Hepatocyte (in vitro differentiated cells): Measurements from ENCODE around the gene TTBK1. TPM values are rescaled to one million over a fixed set of nuclear protein-coding genes. Genes with fewer than 3 reads are reported as not detected.

Experiments
- DNase-seq: peaks from one replicate; pipeline ENCODE4 v3.0.0-alpha.2; 2016; ENCODE audit warnings: low spot score
- H2AFZ ChIP-seq: fragments of 200-600 bp; sonication (generic); 2 replicates; pipeline ENCODE4 v1.6.0; 2016; ENCODE audit warnings: antibody characterized with exemption, mild to moderate bottlenecking
- H3K27ac ChIP-seq: fragments of 200-600 bp; sonication (generic); 2 replicates; pipeline ENCODE4 v1.5.1; 2016; ENCODE audit warnings: mild to moderate bottlenecking
- H3K27me3 ChIP-seq: fragments of 200-600 bp; sonication (generic); 2 replicates; pipeline ENCODE4 v1.6.1; 2016
- H3K36me3 ChIP-seq: fragments of 200-600 bp; sonication (generic); replicated peaks from 2 replicates; pipeline ENCODE4 v1.5.1; 2016; ENCODE audit warnings: low read depth; ENCODE audit not compliant: insufficient read depth
- H3K4me1 ChIP-seq: fragments of 200-600 bp; sonication (generic); 2 replicates; pipeline ENCODE4 v1.5.1; 2016; ENCODE audit warnings: mild to moderate bottlenecking, moderate library complexity; ENCODE audit not compliant: insufficient read depth
- H3K4me2 ChIP-seq: fragments of 200-600 bp; sonication (generic); 2 replicates; pipeline ENCODE4 v1.6.0; 2016
- H3K4me3 ChIP-seq: fragments of 200-600 bp; sonication (generic); 2 replicates; pipeline ENCODE4 v1.5.1; 2016; ENCODE audit warnings: mild to moderate bottlenecking
- H3K79me2 ChIP-seq: fragments of 200-600 bp; sonication (generic); 2 replicates; pipeline ENCODE4 v1.6.0; 2017; ENCODE audit warnings: mild to moderate bottlenecking
- H3K9me2 ChIP-seq: fragments of 200-600 bp; sonication (generic); replicated peaks from 2 replicates; pipeline ENCODE4 v1.6.0; 2017; ENCODE audit warnings: mild to moderate bottlenecking; ENCODE audit not compliant: insufficient read depth
- H3K9me3 ChIP-seq: fragments of 200-600 bp; sonication (generic); 2 replicates; pipeline ENCODE4 v1.5.1; 2016; ENCODE audit warnings: low read depth, mild to moderate bottlenecking
- H4K20me1 ChIP-seq: fragments of 200-600 bp; sonication (generic); 2 replicates; pipeline ENCODE4 v1.6.0; 2016; ENCODE audit warnings: mild to moderate bottlenecking; ENCODE audit not compliant: insufficient read depth, poor library complexity, severe bottlenecking
- EZH2 ChIP-seq: fragments of 200-600 bp; sonication (generic); IDR thresholded peaks from 2 replicates; pipeline ENCODE4 v1.6.1; 2016; ENCODE audit warnings: antibody characterized with exemption, mild to moderate bottlenecking, borderline replicate concordance
- EZH2phosphoT487 ChIP-seq: fragments of 200-600 bp; sonication (generic); IDR thresholded peaks from one replicate; pipeline ENCODE4 v1.6.1; 2018; ENCODE audit warnings: antibody characterized with exemption, mild to moderate bottlenecking, low read depth, moderate library complexity; ENCODE audit not compliant: unreplicated experiment, severe bottlenecking
- whole genome bisulfite sequencing: methylation state at CpG from one replicate; pipeline ENCODE4 v1.1.6; 2016; ENCODE audit warnings: low lambda C conversion rate; ENCODE audit errors: missing lambda C conversion rate; 5-methylcytosine and 5-hydroxymethylcytosine counted together
- polyA plus RNA-seq: library from polyadenylated mRNA; unstranded; fragments of >200 nt; fragmentation: Nextera tagmentation; extraction: Ambion mirVana; gene quantifications from 2 replicates; pipeline ENCODE4 v1.2.1, GENCODE V29; 2016
- total RNA-seq: library from RNA; depleted of rRNA; stranded (reverse); fragments of >200 nt; gene quantifications from 2 replicates; pipeline ENCODE4 v1.2.3, GENCODE V29; 2014
- TF ChIP-seq, protein P1 (sequence below): fragments of 200-600 bp; sonication (generic); IDR thresholded peaks from 2 replicates; pipeline ENCODE4 v1.5.1; 2016; ENCODE audit warnings: antibody characterized with exemption, mild to moderate bottlenecking; ENCODE audit not compliant: poor library complexity

Gene TTBK1
- total and polyA plus RNA-seq, 2 experiments from 2014 or later: 0.34 to 1.1 TPM

- Histone ChIP-seq H3K36me3 (no peaks in the 10 kb centered on the region), H3K4me1 (peaks cover 65% of the 10 kb centered on the region), H3K4me3 (no peak overlapping the region), H2AFZ (no peak overlapping the region), H3K27ac (peak overlapping the region; percentile 92), H3K9me2 (no peaks in the 10 kb centered on the region), H4K20me1 (no peaks in the 10 kb centered on the region), H3K9me3 (no peaks in the 10 kb centered on the region), H3K4me2 (no peak overlapping the region), H3K79me2 (no peaks in the 10 kb centered on the region), H3K27me3 (no peaks in the 10 kb centered on the region)
- no peak for DNase-seq
- WGBS: 93% methylated on average over 8 of the region's 8 CpGs
- TF ChIP-seq, protein P1, sequence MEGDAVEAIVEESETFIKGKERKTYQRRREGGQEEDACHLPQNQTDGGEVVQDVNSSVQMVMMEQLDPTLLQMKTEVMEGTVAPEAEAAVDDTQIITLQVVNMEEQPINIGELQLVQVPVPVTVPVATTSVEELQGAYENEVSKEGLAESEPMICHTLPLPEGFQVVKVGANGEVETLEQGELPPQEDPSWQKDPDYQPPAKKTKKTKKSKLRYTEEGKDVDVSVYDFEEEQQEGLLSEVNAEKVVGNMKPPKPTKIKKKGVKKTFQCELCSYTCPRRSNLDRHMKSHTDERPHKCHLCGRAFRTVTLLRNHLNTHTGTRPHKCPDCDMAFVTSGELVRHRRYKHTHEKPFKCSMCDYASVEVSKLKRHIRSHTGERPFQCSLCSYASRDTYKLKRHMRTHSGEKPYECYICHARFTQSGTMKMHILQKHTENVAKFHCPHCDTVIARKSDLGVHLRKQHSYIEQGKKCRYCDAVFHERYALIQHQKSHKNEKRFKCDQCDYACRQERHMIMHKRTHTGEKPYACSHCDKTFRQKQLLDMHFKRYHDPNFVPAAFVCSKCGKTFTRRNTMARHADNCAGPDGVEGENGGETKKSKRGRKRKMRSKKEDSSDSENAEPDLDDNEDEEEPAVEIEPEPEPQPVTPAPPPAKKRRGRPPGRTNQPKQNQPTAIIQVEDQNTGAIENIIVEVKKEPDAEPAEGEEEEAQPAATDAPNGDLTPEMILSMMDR: no peak
- TF ChIP-seq EZH2 (no peak), EZH2phosphoT487 (no peak)
These were observed 28.0 kb downstream of the TTBK1 start for GRCh38 chr6:43271103-43271815.

GRCh38 chr6:43271944-43272343 is 28.7 kb downstream of the TTBK1 start:
- Histone ChIP-seq H2AFZ (no peak overlapping the region), H3K4me1 (peaks cover 71% of the 10 kb centered on the region), H3K36me3 (no peaks in the 10 kb centered on the region), H3K27me3 (no peaks in the 10 kb centered on the region), H3K4me2 (no peak overlapping the region), H3K79me2 (no peaks in the 10 kb centered on the region), H4K20me1 (no peaks in the 10 kb centered on the region), H3K9me2 (no peaks in the 10 kb centered on the region), H3K9me3 (no peaks in the 10 kb centered on the region), H3K4me3 (no peak overlapping the region), H3K27ac (no peak overlapping the region)
- TF ChIP-seq, protein P1: no peak
- TF ChIP-seq EZH2phosphoT487: no peak
- no peak for TF ChIP-seq EZH2
- DNase-seq: no peak

DNA sequence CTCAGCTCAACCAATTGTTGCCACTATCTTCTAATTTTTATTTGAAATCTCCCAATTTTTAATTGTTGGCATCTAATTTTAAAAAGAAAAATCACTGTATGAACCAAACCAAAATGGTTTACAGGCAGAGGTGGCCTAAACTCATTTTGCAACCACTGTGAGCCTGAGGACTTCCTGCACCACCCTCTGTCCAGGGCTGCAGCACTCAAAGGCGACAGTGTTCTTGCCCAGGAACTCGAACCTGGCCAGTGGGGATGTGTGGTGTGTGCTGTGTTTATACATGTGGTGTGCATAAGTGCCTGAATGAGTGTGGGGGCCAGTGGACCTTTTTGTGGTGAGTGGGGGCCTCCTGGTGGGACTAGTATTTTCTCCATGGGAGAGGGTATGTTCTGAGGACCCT is 30.4 kb downstream of the TTBK1 start:
- no peaks in the 10 kb centered on the region for H4K20me1 ChIP-seq
- H3K36me3 ChIP-seq: no peaks in the 10 kb centered on the region
- no peak for DNase-seq
- H3K79me2 ChIP-seq: no peaks in the 10 kb centered on the region
- TF ChIP-seq, protein P1: no peak
- TF ChIP-seq EZH2phosphoT487 (no peak), EZH2 (no peak)
- WGBS: 67% methylated on average over 2 of the region's 2 CpGs
- no peaks in the 10 kb centered on the region for H3K9me3 ChIP-seq
- H2AFZ ChIP-seq: no peak overlapping the region
- no peak overlapping the region for H3K4me2 ChIP-seq
- no peaks in the 10 kb centered on the region for H3K9me2 ChIP-seq
- no peak overlapping the region for H3K4me3 ChIP-seq
- no peak overlapping the region for H3K27ac ChIP-seq
- no peaks in the 10 kb centered on the region for H3K27me3 ChIP-seq
- peaks cover 69% of the 10 kb centered on the region for H3K4me1 ChIP-seq
